Adrenal gland (tissue), 12 donors: ENCODE data around the gene KMT5C. TPM values are rescaled to one million over a fixed set of nuclear protein-coding genes. Genes with fewer than 3 reads are reported as not detected.

ENCODE experiments used
- DNase-seq, 7 donors: peaks; one replicate each; pipeline ENCODE4 v3.0.0-alpha.2; 2019 to 2020
- H3K27ac ChIP-seq, 5 donors: fragments of 200-600 bp; sonication (generic) in 4 of 5; 1 replicate in 3 of 5; 2 replicates in 2 of 5; pipeline versions ENCODE4 v1.5.1 to v1.8.0; 2016 to 2020; ENCODE audit warnings: mild to moderate bottlenecking in 1 of 5
- H3K27me3 ChIP-seq: fragments of 200-600 bp; 2 replicates; pipeline ENCODE4 v1.8.0; 2021
- H3K36me3 ChIP-seq, 2 donors: fragments of 200-600 bp; replicated peaks in 1 of 2; 1 replicate in 1 of 2; 2 replicates in 1 of 2; pipeline versions ENCODE4 v1.5.1 to v1.8.0; 2018 to 2022
- H3K4me1 ChIP-seq, 2 donors: fragments of 200-600 bp; replicated peaks in 1 of 2; 1 replicate in 1 of 2; 2 replicates in 1 of 2; pipeline versions ENCODE4 v1.5.1 to v1.8.0; 2018 to 2021
- H3K4me3 ChIP-seq, 4 donors: fragments of 200-600 bp; sonication (generic) in 3 of 4; one replicate each; pipeline ENCODE4 v1.5.1; 2016 to 2018
- H3K9me3 ChIP-seq, 3 donors: fragments of 200-600 bp; sonication (generic) in 1 of 3; replicated peaks in 1 of 3; 1 replicate in 2 of 3; 2 replicates in 1 of 3; pipeline versions ENCODE4 v1.5.1 to v1.8.0; 2016 to 2021
- POLR2A ChIP-seq, 2 donors: fragments of 450-650 bp; IDR thresholded peaks; one replicate each; pipeline ENCODE4 v1.6.1; 2017; ENCODE audit warnings: antibody characterized with exemption in 2 of 2, mild to moderate bottlenecking in 2 of 2, moderate library complexity in 1 of 2
- WGBS, 4 donors: extraction: QIAGEN DNeasy Blood & Tissue Kit in 2 of 4; methylation state at CpG; one replicate each; pipeline versions ENCODE4 v1.1.5 to v1.1.7; 2013 to 2017; 5-methylcytosine and 5-hydroxymethylcytosine counted together
- intact Hi-C, 2 donors: fragments of 100-400 bp; cut with DNase I; formaldehyde crosslinking; loops; one replicate each; pipeline versions ENCODE4 v1.14.1 to v1.15.0; 2022 to 2023
- polyA plus RNA-seq, 3 donors: library from polyadenylated mRNA; stranded (reverse); fragments of 200-250 nt in 2 of 3; fragments of 350-450 nt in 1 of 3; fragmentation: Illumina TruSeq in 1 of 3; extraction: RNeasy Lipid Tissue Mini Kit (QIAGEN cat#74804) in 1 of 3; gene quantifications; one replicate each; pipeline ENCODE4 v1.2.3, GENCODE V29; 2013 to 2014
- total RNA-seq, 9 donors: library from RNA; depleted of rRNA in 4 of 9; stranded (reverse); fragments of >200 nt in 4 of 9; fragments of 120-200 nt in 1 of 9; fragmentation: NEBNext Ultra II Directional in 1 of 9; extraction: Animal tissue kit (Norgen Biotek cat#: 25700) in 1 of 9; gene quantifications; one replicate each; pipeline versions ENCODE4 v1.1.0 to v1.2.4, GENCODE V29; 2013 to 2023
- TF ChIP-seq, protein P1 (sequence below), 6 experiments: fragments of 450-650 bp in 4 of 6; fragments of 200-600 bp in 2 of 6; sonication (generic) in 1 of 6; IDR thresholded peaks; 1 replicate in 5 of 6; 2 replicates in 1 of 6; pipeline versions ENCODE4 v1.5.1 to v1.8.0; 2016 to 2021; ENCODE audit warnings: antibody characterized with exemption in 6 of 6, mild to moderate bottlenecking in 2 of 6, moderate library complexity in 1 of 6
- donor health status: healthy with polysubstance abuse.
- donor health status: Bipolar disorder and iron deficiency.
- donor health status: DM: yes; HTN: yes; CAD: no.
- donor health status: DM: no; HTN: no; CAD: no.
- donor health status: DM: no; HTN: no; CAD: no.
- donor health status: DM: yes; HTN: yes; CAD: no.

The KMT5C gene
- total and polyA plus RNA-seq, 12 donors = 1.4 to 56.7 (median 15.4) TPM

DNA sequence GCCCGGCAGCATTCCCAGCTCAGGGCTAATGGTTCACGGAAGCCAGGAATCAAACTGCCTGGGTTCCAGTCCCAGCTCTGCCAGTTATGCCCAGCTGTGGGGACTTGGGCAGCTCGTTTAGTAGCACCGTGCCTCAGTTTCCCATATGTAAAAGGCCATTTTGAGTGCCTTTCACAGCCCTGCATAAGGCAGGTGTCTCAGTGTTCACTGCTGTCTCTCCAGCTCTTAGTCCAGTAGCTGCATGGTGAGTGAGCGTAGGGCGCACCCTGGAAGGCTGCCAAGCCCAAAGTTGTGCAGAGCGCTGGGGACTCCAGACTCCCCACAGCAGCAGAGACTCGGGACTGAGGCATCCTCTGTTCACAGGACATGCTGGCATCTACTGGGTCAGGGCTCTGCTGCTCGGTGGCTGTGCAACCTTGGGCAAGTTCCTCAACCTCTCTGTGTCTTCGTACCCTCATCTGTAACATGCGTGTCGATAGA is 51.6 kb downstream of the KMT5C start:
- intact Hi-C loops = no loop called here
- no peak for DNase-seq
- H3K27me3 ChIP-seq = no peaks in the 10 kb centered on the region
- H3K4me1 ChIP-seq = peaks cover 18 to 30% of the 10 kb centered on the region in 2 donors
- TF ChIP-seq, protein P1, sequence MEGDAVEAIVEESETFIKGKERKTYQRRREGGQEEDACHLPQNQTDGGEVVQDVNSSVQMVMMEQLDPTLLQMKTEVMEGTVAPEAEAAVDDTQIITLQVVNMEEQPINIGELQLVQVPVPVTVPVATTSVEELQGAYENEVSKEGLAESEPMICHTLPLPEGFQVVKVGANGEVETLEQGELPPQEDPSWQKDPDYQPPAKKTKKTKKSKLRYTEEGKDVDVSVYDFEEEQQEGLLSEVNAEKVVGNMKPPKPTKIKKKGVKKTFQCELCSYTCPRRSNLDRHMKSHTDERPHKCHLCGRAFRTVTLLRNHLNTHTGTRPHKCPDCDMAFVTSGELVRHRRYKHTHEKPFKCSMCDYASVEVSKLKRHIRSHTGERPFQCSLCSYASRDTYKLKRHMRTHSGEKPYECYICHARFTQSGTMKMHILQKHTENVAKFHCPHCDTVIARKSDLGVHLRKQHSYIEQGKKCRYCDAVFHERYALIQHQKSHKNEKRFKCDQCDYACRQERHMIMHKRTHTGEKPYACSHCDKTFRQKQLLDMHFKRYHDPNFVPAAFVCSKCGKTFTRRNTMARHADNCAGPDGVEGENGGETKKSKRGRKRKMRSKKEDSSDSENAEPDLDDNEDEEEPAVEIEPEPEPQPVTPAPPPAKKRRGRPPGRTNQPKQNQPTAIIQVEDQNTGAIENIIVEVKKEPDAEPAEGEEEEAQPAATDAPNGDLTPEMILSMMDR (IDR thresholded peaks at IDR 0.05) = no peak
- TF ChIP-seq POLR2A (IDR thresholded peaks at IDR 0.05) = no peak
- H3K27ac ChIP-seq = no peak overlapping the region
- 76 to 84% (median 80%) methylated on average over 9 to 12 of the region's 12 CpGs for WGBS, 4 donors
- H3K9me3 ChIP-seq = no peaks in the 10 kb centered on the region
- no peak overlapping the region for H3K4me3 ChIP-seq
- peaks cover 0 to 35% of the 10 kb centered on the region in 2 donors for H3K36me3 ChIP-seq

DNA sequence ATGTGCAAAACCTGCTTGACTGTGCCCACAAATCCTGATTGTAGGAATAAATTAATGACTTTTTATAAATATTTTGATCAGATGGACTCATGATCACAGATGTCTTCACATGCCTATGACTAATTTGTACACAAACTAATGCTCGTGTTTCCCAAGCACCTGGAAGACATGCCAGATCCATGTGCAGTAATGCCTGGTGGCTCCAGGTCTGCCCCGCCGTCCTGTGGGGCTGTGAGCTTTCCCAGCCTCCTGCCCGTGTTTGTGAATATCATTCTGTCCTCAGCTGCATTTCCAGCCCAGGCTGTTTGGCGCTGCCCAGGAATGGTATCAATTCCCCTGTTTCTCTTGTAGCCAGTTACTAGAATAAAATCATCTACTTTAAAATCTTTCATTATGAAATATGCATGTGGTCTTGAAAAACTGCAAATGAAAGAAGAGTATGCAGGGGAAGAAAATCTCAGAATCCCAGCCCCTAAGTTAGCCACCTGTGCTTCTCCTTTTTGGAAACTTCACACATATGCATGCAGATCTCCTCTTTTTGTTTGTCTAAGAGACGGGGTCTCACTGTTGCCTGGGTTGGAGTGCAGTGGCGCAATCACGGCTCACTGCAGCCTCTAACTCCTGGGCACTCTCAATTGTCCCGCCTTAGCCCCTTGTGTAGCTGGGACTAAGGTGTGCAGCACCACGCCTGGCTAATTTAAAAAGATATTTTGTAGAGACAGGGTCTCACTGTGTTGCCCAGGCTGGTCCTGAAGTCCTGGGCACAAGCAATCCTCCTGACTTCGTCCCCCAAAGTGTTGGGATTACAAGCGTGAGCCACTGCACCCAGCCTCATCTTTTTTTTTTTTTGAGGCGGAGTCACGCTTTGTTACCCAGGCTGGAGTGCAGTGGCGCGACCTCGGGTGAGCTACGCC is 52.3 kb downstream of the KMT5C start:
- no peaks in the 10 kb centered on the region for H3K9me3 ChIP-seq
- H3K27ac ChIP-seq = no peak overlapping the region
- TF ChIP-seq, protein P1 (IDR thresholded peaks at IDR 0.05) = no peak
- no peak for TF ChIP-seq POLR2A (IDR thresholded peaks at IDR 0.05)
- no peaks in the 10 kb centered on the region for H3K27me3 ChIP-seq
- H3K4me1 ChIP-seq = peaks cover 11 to 27% of the 10 kb centered on the region in 2 donors
- no peak for DNase-seq
- WGBS, 4 donors = 79 to 89% (median 84%) methylated on average over 16 to 18 of the region's 18 CpGs
- intact Hi-C loops = no loop called here
- no peak overlapping the region for H3K4me3 ChIP-seq
- peaks cover 0 to 34% of the 10 kb centered on the region in 2 donors for H3K36me3 ChIP-seq

DNA sequence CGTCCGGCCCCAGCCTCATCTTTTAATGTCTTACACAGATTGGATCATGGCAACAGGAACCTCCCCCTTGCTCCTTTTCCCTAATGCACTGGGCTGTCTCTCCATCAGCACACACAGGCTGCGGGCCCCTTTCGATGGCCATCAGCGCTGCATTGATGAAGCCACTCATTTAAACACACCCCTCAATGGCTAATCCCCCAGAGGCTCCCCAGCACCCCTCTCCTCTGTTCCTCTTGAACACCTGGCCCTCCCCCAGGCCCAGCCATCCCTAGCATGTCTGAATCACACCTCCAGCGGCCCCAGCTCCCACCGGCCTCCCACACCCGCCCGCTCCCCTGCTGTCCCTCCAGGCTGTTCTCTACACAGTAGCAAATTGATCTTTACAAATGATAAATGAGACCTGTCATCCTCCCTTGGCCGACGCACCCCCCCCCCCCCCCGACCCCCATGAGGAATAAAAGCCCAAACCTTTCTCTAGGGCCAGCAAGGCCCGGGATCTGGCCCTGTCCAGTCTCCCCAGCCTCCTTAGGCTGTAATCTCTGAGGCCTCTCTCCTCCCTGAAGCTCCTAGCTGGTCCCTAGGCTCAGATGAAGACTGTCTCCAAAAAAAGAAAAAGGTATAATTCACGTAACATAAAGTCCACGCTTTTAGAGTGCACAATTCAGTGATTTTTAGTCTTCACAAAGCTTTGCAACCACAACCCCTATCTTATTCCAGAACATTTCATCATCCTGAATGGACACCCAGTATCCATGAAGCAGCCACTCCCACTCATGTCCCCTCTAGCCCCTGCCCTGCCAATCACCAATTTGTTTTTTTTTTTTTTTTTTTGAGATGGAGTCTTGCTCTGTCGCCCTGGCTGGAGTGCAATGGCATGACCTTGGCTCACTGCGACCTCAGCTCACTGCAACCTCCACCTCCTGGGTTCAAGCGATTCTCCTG is 53.4 kb downstream of the KMT5C start:
- no peaks in the 10 kb centered on the region for H3K9me3 ChIP-seq
- DNase-seq = no peak
- no peak overlapping the region for H3K4me3 ChIP-seq
- H3K36me3 ChIP-seq = peaks cover 0 to 23% of the 10 kb centered on the region in 2 donors
- intact Hi-C loops = no loop called here
- no peak overlapping the region for H3K27ac ChIP-seq
- H3K4me1 ChIP-seq = peaks cover under 1 to 16% of the 10 kb centered on the region in 2 donors
- 61 to 67% (median 64%) methylated on average over 18 of the region's 18 CpGs for WGBS, 4 donors
- TF ChIP-seq, protein P1 (IDR thresholded peaks at IDR 0.05) = no peak
- no peak for TF ChIP-seq POLR2A (IDR thresholded peaks at IDR 0.05)
- H3K27me3 ChIP-seq = no peaks in the 10 kb centered on the region

Other genes with a start within 250 kb of the KMT5C start
- gene PPP1R12C, start 222.2 kb upstream of the KMT5C start, total RNA-seq = 100 to 1,000 TPM in 1 of 9 donors, 10 to 100 TPM in 8; 45.8 to 113 (median 74.2) TPM
- 100 to 1,000 TPM in 2 of 3 donors, 10 to 100 TPM in 1; 22.1 to 251 (median 220) TPM for gene PPP1R12C, start 222.2 kb upstream of the KMT5C start, polyA plus RNA-seq
- gene TNNT1, start 190.7 kb upstream of the KMT5C start, total RNA-seq = 10 to 100 TPM in 1 of 9 donors, 1 to 10 TPM in 1, under 1 TPM in 4, not detected in 3; 0.36 to 11.1 (median 0.90) TPM
- 1 to 10 TPM in 1 of 3 donors, under 1 TPM in 1, not detected in 1; 0.48 to 2.5 TPM for gene TNNT1, start 190.7 kb upstream of the KMT5C start, polyA plus RNA-seq
- gene TNNI3, start 182.1 kb upstream of the KMT5C start, total RNA-seq = 100 to 1,000 TPM in 1 of 9 donors, 10 to 100 TPM in 1, 1 to 10 TPM in 1, not detected in 6; 9.7 to 461 (median 20.5) TPM
- gene TNNI3, start 182.1 kb upstream of the KMT5C start, polyA plus RNA-seq = 10 to 100 TPM in 2 of 3 donors, under 1 TPM in 1; 0.51 to 25.3 (median 24.4) TPM
- gene DNAAF3, start 173.3 kb upstream of the KMT5C start, total RNA-seq = 1 to 10 TPM; 1.9 to 5.8 (median 3.4) TPM
- 1 to 10 TPM; 2.1 to 4.5 (median 3.9) TPM for gene DNAAF3, start 173.3 kb upstream of the KMT5C start, polyA plus RNA-seq
- gene SYT5, start 159.6 kb upstream of the KMT5C start, total RNA-seq = 10 to 100 TPM in 2 of 9 donors, 1 to 10 TPM in 2, under 1 TPM in 2, not detected in 3; 0.07 to 12.1 (median 3.5) TPM
- 10 to 100 TPM; 19.5 to 52.0 (median 22.1) TPM for gene SYT5, start 159.6 kb upstream of the KMT5C start, polyA plus RNA-seq
- 100 to 1,000 TPM in 1 of 9 donors, 10 to 100 TPM in 8; 42.8 to 159 (median 54.8) TPM for gene PTPRH, start 130.4 kb upstream of the KMT5C start, total RNA-seq
- gene PTPRH, start 130.4 kb upstream of the KMT5C start, polyA plus RNA-seq = 10 to 100 TPM; 30.1 to 54.9 (median 34.9) TPM
- 1 to 10 TPM; 1.5 to 5.2 (median 4.1) TPM for gene TMEM86B, start 111.1 kb upstream of the KMT5C start, total RNA-seq
- gene TMEM86B, start 111.1 kb upstream of the KMT5C start, polyA plus RNA-seq = 10 to 100 TPM in 2 of 3 donors, under 1 TPM in 1; 0.20 to 47.8 (median 23.1) TPM
- 100 to 1,000 TPM in 2 of 9 donors, 10 to 100 TPM in 7; 28.9 to 116 (median 87.2) TPM for gene PPP6R1, start 80.9 kb upstream of the KMT5C start, total RNA-seq
- gene PPP6R1, start 80.9 kb upstream of the KMT5C start, polyA plus RNA-seq = 100 to 1,000 TPM in 1 of 3 donors, 10 to 100 TPM in 2; 33.4 to 102 (median 56.1) TPM
- gene HSPBP1, start 59.8 kb upstream of the KMT5C start, total RNA-seq = 10 to 100 TPM; 22.0 to 46.0 (median 31.8) TPM
- 10 to 100 TPM; 18.8 to 49.8 (median 49.2) TPM for gene HSPBP1, start 59.8 kb upstream of the KMT5C start, polyA plus RNA-seq
- gene BRSK1, start 55.9 kb upstream of the KMT5C start, total RNA-seq = 10 to 100 TPM in 7 of 9 donors, 1 to 10 TPM in 2; 2.0 to 24.9 (median 13.1) TPM
- gene BRSK1, start 55.9 kb upstream of the KMT5C start, polyA plus RNA-seq = 10 to 100 TPM in 2 of 3 donors, 1 to 10 TPM in 1; 7.2 to 64.3 (median 27.6) TPM
- gene TMEM150B, start 14.5 kb upstream of the KMT5C start, total RNA-seq = 10 to 100 TPM in 2 of 9 donors, 1 to 10 TPM in 6, under 1 TPM in 1; 0.11 to 20.8 (median 7.9) TPM
- 1 to 10 TPM in 2 of 3 donors, under 1 TPM in 1; 0.51 to 4.7 (median 2.5) TPM for gene TMEM150B, start 14.5 kb upstream of the KMT5C start, polyA plus RNA-seq
- under 1 TPM in 2 of 9 donors, not detected in 7; 0.17 to 0.18 TPM for gene COX6B2, start 14.8 kb downstream of the KMT5C start, total RNA-seq
- gene COX6B2, start 14.8 kb downstream of the KMT5C start, polyA plus RNA-seq = not detected
- not detected for gene GARIN5B, start 23.4 kb downstream of the KMT5C start, total RNA-seq
- gene GARIN5B, start 23.4 kb downstream of the KMT5C start, polyA plus RNA-seq = not detected
- gene IL11, start 30.6 kb downstream of the KMT5C start, total RNA-seq = under 1 TPM in 2 of 9 donors, not detected in 7; 0.17 to 0.28 TPM
- gene IL11, start 30.6 kb downstream of the KMT5C start, polyA plus RNA-seq = 1 to 10 TPM in 1 of 3 donors, under 1 TPM in 1, not detected in 1; 0.24 to 1.1 TPM
- 1 to 10 TPM in 2 of 9 donors, under 1 TPM in 1, not detected in 6; 0.55 to 2.3 (median 1.1) TPM for gene TMEM190, start 37.0 kb downstream of the KMT5C start, total RNA-seq
- 10 to 100 TPM in 1 of 3 donors, 1 to 10 TPM in 1, under 1 TPM in 1; 0.62 to 63.0 (median 4.7) TPM for gene TMEM190, start 37.0 kb downstream of the KMT5C start, polyA plus RNA-seq
- 1 to 10 TPM in 8 of 9 donors, under 1 TPM in 1; 0.28 to 9.3 (median 2.9) TPM for gene TMEM238, start 44.4 kb downstream of the KMT5C start, total RNA-seq
- under 1 TPM in 1 of 3 donors, not detected in 2; 0.13 TPM for gene TMEM238, start 44.4 kb downstream of the KMT5C start, polyA plus RNA-seq
- gene RPL28, start 46.1 kb downstream of the KMT5C start, total RNA-seq = 1,000 to 10,000 TPM in 4 of 9 donors, 100 to 1,000 TPM in 5; 194 to 2,378 (median 694) TPM
- gene RPL28, start 46.1 kb downstream of the KMT5C start, polyA plus RNA-seq = 1,000 to 10,000 TPM in 2 of 3 donors, 100 to 1,000 TPM in 1; 577 to 2,804 (median 2,164) TPM
- 10 to 100 TPM; 13.0 to 57.1 (median 20.3) TPM for gene UBE2S, start 67.9 kb downstream of the KMT5C start, total RNA-seq
- gene UBE2S, start 67.9 kb downstream of the KMT5C start, polyA plus RNA-seq = 10 to 100 TPM in 2 of 3 donors, 1 to 10 TPM in 1; 8.8 to 18.0 (median 11.9) TPM
- gene SHISA7, start 103.4 kb downstream of the KMT5C start, total RNA-seq = under 1 TPM in 5 of 9 donors, not detected in 4; 0.08 to 0.49 (median 0.20) TPM
- gene SHISA7, start 103.4 kb downstream of the KMT5C start, polyA plus RNA-seq = 1 to 10 TPM in 2 of 3 donors, under 1 TPM in 1; 0.47 to 1.3 (median 1.1) TPM
- gene ISOC2, start 121.8 kb downstream of the KMT5C start, total RNA-seq = 100 to 1,000 TPM in 1 of 9 donors, 10 to 100 TPM in 8; 58.2 to 181 (median 78.3) TPM
- 100 to 1,000 TPM in 1 of 3 donors, 10 to 100 TPM in 2; 18.1 to 119 (median 75.0) TPM for gene ISOC2, start 121.8 kb downstream of the KMT5C start, polyA plus RNA-seq
- gene C19orf85, start 124.9 kb downstream of the KMT5C start, total RNA-seq = not detected
- not detected for gene C19orf85, start 124.9 kb downstream of the KMT5C start, polyA plus RNA-seq
- gene ZNF628, start 136.7 kb downstream of the KMT5C start, total RNA-seq = 10 to 100 TPM in 3 of 9 donors, 1 to 10 TPM in 5, under 1 TPM in 1; 0.83 to 27.9 (median 8.7) TPM
- 10 to 100 TPM in 1 of 3 donors, 1 to 10 TPM in 1, under 1 TPM in 1; 0.04 to 17.5 (median 3.7) TPM for gene ZNF628, start 136.7 kb downstream of the KMT5C start, polyA plus RNA-seq
- 10 to 100 TPM in 6 of 9 donors, 1 to 10 TPM in 3; 4.9 to 46.7 (median 18.3) TPM for gene NAT14, start 145.3 kb downstream of the KMT5C start, total RNA-seq
- 100 to 1,000 TPM in 1 of 3 donors, 10 to 100 TPM in 1, 1 to 10 TPM in 1; 6.2 to 108 (median 53.8) TPM for gene NAT14, start 145.3 kb downstream of the KMT5C start, polyA plus RNA-seq
- 1 to 10 TPM in 8 of 9 donors, under 1 TPM in 1; 0.33 to 6.8 (median 4.4) TPM for gene SSC5D, start 148.6 kb downstream of the KMT5C start, total RNA-seq
- gene SSC5D, start 148.6 kb downstream of the KMT5C start, polyA plus RNA-seq = 1 to 10 TPM; 1.3 to 10.0 (median 1.5) TPM
- not detected for gene SBK2, start 197.3 kb downstream of the KMT5C start, total RNA-seq
- gene SBK2, start 197.3 kb downstream of the KMT5C start, polyA plus RNA-seq = not detected
- under 1 TPM in 2 of 9 donors, not detected in 7; 0.18 to 0.68 TPM for gene SBK3, start 205.7 kb downstream of the KMT5C start, total RNA-seq
- under 1 TPM in 1 of 3 donors, not detected in 2; 0.10 TPM for gene SBK3, start 205.7 kb downstream of the KMT5C start, polyA plus RNA-seq
- gene ZNF579, start 241.0 kb downstream of the KMT5C start, total RNA-seq = 10 to 100 TPM in 2 of 9 donors, 1 to 10 TPM in 7; 2.1 to 15.8 (median 7.9) TPM
- 10 to 100 TPM in 2 of 3 donors, 1 to 10 TPM in 1; 2.8 to 27.1 (median 12.2) TPM for gene ZNF579, start 241.0 kb downstream of the KMT5C start, polyA plus RNA-seq